ENCODE data around the gene FHOD1. TPM values are rescaled to one million over a fixed set of nuclear protein-coding genes. Genes with fewer than 3 reads are reported as not detected.
A peak's percentile ranks its signal among the peaks of the same experiment; 100 is the strongest.

The FHOD1 gene
- total RNA-seq, 1 donor from 2014 or later = 18.0 TPM

DNA sequence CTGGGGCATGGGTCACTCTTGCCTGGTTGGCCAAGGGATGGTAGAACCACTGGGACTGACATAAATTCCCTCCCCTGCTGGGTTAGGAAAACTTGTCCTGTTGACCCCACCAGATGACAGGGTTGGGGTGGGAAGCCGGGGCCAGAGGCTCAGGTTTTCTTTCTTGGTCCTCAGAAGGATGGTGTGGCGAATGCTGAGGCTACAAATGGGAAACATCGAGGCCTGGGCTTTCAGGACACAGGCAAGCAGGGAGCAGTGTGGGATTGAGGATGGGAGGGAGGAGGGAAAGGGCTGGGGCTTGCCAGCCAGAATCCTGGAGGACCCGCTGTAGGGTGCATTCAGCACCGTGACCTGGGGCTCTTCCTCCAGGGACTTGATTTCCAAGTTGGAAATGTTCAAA, 17.6 kb upstream of the FHOD1 start:
- H3K9me3 ChIP-seq (replicated peaks) = no peaks in the 10 kb centered on the region
- peaks cover 5% of the 10 kb centered on the region for H3K27me3 ChIP-seq (ENCODE audit: low read depth)
- intact Hi-C loops (cut with micrococcal nuclease) = no loop called here
- H3K36me3 ChIP-seq = no peaks in the 10 kb centered on the region
- no peak for DNase-seq
- peaks cover 7% of the 10 kb centered on the region for H3K4me1 ChIP-seq
- no peak overlapping the region for H3K27ac ChIP-seq (replicated peaks)
- TF ChIP-seq, protein P1, sequence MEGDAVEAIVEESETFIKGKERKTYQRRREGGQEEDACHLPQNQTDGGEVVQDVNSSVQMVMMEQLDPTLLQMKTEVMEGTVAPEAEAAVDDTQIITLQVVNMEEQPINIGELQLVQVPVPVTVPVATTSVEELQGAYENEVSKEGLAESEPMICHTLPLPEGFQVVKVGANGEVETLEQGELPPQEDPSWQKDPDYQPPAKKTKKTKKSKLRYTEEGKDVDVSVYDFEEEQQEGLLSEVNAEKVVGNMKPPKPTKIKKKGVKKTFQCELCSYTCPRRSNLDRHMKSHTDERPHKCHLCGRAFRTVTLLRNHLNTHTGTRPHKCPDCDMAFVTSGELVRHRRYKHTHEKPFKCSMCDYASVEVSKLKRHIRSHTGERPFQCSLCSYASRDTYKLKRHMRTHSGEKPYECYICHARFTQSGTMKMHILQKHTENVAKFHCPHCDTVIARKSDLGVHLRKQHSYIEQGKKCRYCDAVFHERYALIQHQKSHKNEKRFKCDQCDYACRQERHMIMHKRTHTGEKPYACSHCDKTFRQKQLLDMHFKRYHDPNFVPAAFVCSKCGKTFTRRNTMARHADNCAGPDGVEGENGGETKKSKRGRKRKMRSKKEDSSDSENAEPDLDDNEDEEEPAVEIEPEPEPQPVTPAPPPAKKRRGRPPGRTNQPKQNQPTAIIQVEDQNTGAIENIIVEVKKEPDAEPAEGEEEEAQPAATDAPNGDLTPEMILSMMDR (IDR thresholded peaks at IDR 0.05; ENCODE audit: borderline replicate concordance) = no peak
- no peak overlapping the region for H3K4me3 ChIP-seq

DNA sequence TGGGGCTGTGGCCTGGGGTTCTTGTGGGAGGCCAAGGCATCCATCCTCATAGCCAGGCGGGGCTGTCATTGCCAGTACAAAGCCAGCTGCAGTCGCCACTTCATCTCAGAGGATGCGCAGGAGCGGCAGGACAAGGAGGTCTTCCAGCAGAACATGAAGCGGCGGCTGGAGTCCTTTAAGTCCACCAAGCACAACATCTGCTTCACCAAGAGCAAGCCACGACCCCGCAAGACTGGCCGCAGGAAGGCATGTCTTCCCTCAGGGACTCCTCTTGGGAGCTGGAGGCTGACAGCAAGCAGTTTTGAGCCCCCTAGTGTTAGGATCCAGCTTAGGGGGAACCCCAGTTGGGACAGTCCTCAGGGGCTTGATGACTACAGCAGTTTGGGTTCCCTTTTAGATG, 17.0 kb upstream of the FHOD1 start:
- Histone ChIP-seq H3K36me3 (no peaks in the 10 kb centered on the region), H3K27me3 (ENCODE audit: low read depth) (peaks cover 5% of the 10 kb centered on the region), H3K9me3 (replicated peaks) (no peaks in the 10 kb centered on the region), H3K4me1 (peaks cover 7% of the 10 kb centered on the region), H3K4me3 (no peak overlapping the region), H3K27ac (replicated peaks) (no peak overlapping the region)
- TF ChIP-seq, protein P1 (IDR thresholded peaks at IDR 0.05; ENCODE audit: borderline replicate concordance) = no peak
- DNase-seq = no peak
- intact Hi-C loops (cut with micrococcal nuclease) = no loop called here

DNA sequence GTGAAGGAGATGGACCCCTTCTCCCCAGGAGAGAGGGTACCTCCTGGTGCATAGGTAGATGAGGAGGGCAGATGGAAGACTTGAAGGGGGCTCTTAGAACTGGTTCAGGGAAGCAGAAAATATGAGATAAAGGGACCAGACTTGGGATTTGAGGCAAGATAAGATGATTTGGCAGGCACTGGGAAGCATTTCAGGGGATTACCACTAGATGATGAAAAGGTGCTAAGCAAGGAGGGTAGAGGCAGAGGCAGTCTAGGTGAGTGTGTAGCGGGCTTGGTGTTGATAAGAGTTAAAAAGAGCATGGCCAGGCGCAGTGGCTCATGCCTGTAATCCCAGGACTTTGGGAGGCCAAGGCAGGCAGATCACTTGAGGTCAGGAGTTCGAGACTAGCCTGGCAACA, 15.9 kb upstream of the FHOD1 start:
- Histone ChIP-seq H3K36me3 (no peaks in the 10 kb centered on the region), H3K27ac (replicated peaks) (no peak overlapping the region), H3K9me3 (replicated peaks) (no peaks in the 10 kb centered on the region), H3K4me1 (peaks cover 7% of the 10 kb centered on the region), H3K4me3 (no peak overlapping the region), H3K27me3 (ENCODE audit: low read depth) (peaks cover 5% of the 10 kb centered on the region)
- no peak for DNase-seq
- TF ChIP-seq, protein P1 (IDR thresholded peaks at IDR 0.05; ENCODE audit: borderline replicate concordance) = no peak
- intact Hi-C loops (cut with micrococcal nuclease) = no loop called here

DNA sequence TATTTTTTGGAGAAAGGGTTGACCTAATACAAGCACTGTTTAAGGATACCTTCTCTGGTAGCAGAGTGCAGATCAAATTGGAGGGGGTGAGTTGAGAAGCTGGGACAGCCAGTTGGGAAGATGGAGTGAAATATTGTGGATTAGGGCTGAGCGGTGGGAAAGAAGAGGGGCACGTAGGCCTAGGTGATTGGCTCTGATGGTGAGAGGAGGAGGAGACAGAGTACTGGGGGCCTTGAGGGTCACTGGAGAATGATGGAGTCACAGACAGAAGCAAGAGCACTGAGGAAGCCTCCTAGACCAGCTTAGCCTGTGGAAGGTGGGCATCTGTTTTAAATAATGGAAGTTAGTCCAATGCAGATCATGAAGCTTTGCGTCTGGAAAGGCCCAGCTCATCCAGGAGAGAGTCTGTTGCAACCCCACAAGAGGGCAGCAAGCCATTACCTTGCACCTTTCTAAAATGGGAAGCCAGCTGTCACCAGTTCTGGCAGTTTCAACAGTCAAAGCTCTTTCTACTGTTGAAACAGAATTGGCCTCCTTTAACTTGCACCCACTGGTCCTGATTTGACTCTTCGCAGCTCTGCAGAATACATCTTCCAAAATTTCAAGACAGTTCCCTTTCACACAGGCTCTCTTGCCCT, 13.3 kb upstream of the FHOD1 start:
- no peak for DNase-seq
- Histone ChIP-seq H3K4me3 (no peak overlapping the region), H3K27me3 (ENCODE audit: low read depth) (no peaks in the 10 kb centered on the region), H3K9me3 (replicated peaks) (no peaks in the 10 kb centered on the region), H3K36me3 (no peaks in the 10 kb centered on the region), H3K4me1 (peaks cover 7% of the 10 kb centered on the region), H3K27ac (replicated peaks) (no peak overlapping the region)
- TF ChIP-seq, protein P1 (IDR thresholded peaks at IDR 0.05; ENCODE audit: borderline replicate concordance) = peak; percentile 70
- intact Hi-C loops (cut with micrococcal nuclease) = no loop called here

DNA sequence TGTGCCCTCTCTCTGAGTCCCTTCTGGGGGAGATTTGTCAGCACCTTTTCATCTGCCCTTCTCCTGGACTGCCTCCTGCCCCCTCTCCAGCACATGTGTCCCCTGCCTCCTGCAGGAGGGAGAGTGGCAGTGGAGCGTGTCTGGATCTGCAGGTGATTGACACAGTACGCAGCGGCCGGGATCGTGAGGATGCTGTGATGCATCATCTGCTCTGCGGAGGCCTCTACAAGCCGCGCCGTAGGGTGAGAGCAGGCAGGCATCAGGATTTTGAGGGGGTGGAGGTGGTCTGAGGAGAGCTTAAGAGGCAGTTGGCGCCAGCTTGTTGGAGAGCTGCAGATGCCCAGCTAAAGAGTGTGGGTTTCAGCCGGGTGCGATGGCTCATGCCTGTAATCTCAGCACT, 12.4 kb upstream of the FHOD1 start:
- TF ChIP-seq, protein P1 (IDR thresholded peaks at IDR 0.05; ENCODE audit: borderline replicate concordance) = no peak
- Histone ChIP-seq H3K27ac (replicated peaks) (no peak overlapping the region), H3K27me3 (ENCODE audit: low read depth) (no peaks in the 10 kb centered on the region), H3K4me3 (no peak overlapping the region), H3K9me3 (replicated peaks) (no peaks in the 10 kb centered on the region), H3K36me3 (no peaks in the 10 kb centered on the region), H3K4me1 (peaks cover 7% of the 10 kb centered on the region)
- DNase-seq = no peak
- intact Hi-C loops (cut with micrococcal nuclease) = no loop called here
